HEK293T (cell line): ENCODE measurements around the gene PLPP2.

Experiments
- ARNT ChIP-seq: fragments of 450-650 bp; IDR thresholded peaks from 2 replicates; pipeline ENCODE4 v1.6.1; 2017; ENCODE audit warnings: mild to moderate bottlenecking
- BHLHE40 ChIP-seq: fragments of 450-650 bp; IDR thresholded peaks from 2 replicates; pipeline ENCODE4 v1.6.1; 2016; ENCODE audit warnings: mild to moderate bottlenecking, moderate library complexity, borderline replicate concordance
- CTBP1 ChIP-seq: fragments of 450-650 bp; IDR thresholded peaks from 2 replicates; pipeline ENCODE4 v1.6.1; 2016; ENCODE audit warnings: borderline replicate concordance
- ELF4 ChIP-seq: fragments of 450-650 bp; IDR thresholded peaks from 2 replicates; pipeline ENCODE4 v1.6.1; 2017; ENCODE audit warnings: antibody characterized with exemption
- FOXA1 ChIP-seq: fragments of 450-650 bp; IDR thresholded peaks from 2 replicates; pipeline ENCODE4 v1.6.1; 2016; ENCODE audit warnings: mild to moderate bottlenecking
- FOXK2 ChIP-seq: fragments of 450-650 bp; IDR thresholded peaks from 2 replicates; pipeline ENCODE4 v1.6.1; 2016; ENCODE audit warnings: mild to moderate bottlenecking
- FOXM1 ChIP-seq: fragments of 450-650 bp; IDR thresholded peaks from 2 replicates; pipeline ENCODE4 v1.6.1; 2017; ENCODE audit warnings: mild to moderate bottlenecking, borderline replicate concordance
- HDGF ChIP-seq: fragments of 450-650 bp; IDR thresholded peaks from 2 replicates; pipeline ENCODE4 v1.6.1; 2017; ENCODE audit warnings: antibody characterized with exemption, borderline replicate concordance
- L3MBTL2 ChIP-seq: fragments of 450-650 bp; conservative IDR thresholded peaks from 2 replicates; pipeline ENCODE4 v1.6.1; 2016; ENCODE audit warnings: mild to moderate bottlenecking
- NFRKB ChIP-seq: fragments of 450-650 bp; IDR thresholded peaks from 2 replicates; pipeline ENCODE4 v1.6.1; 2016; ENCODE audit warnings: mild to moderate bottlenecking, moderate library complexity
- PKNOX1 ChIP-seq: fragments of 450-650 bp; IDR thresholded peaks from 2 replicates; pipeline ENCODE4 v1.6.1; 2016
- SP1 ChIP-seq: fragments of 450-650 bp; IDR thresholded peaks from 2 replicates; pipeline ENCODE4 v1.6.1; 2017
- SUZ12 ChIP-seq: fragments of 450-650 bp; IDR thresholded peaks from 2 replicates; pipeline ENCODE4 v1.6.1; 2016; ENCODE audit warnings: mild to moderate bottlenecking
- TARDBP ChIP-seq: fragments of 450-650 bp; IDR thresholded peaks from 2 replicates; pipeline ENCODE4 v1.6.1; 2016

DNA sequence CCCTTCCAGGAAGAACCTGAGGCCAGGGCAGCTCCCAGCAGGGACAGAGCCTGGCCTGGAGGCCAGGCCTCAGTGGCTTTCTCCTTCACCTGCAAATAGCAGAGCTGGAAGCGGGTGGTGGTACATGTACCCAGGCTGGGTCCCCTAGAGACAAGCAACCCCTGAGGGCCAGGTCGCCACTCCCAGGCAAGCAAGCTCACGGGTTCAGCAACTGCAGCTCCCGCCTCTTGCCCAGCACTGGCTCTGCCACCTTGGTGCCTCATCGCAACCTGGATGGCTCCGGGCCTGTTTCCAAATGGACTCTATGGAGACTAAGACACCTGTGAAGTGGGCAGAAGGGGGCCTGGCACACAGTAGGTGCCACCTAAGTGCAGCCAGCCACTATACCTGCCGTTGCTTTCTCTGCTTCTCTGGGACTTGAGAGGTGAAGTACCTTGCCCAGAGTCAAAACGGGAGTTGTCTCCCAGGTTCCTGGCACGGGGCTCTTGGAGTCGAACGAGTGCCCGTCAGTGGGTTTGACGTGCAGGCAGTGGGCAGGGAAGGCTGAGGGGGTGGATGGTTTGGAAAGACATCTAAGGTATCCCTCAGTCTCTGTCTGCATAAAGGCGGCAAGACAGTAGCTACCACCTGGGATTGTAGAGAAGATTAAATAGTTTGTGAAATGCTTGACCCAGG, 2.4 kb upstream of the PLPP2 start:
- no peak for TF ChIP-seq FOXK2
- TF ChIP-seq ARNT, result no peak
- TF ChIP-seq CTBP1, result no peak
- no peak for TF ChIP-seq SP1
- no peak for TF ChIP-seq ELF4
- no peak for TF ChIP-seq BHLHE40
- no peak for TF ChIP-seq PKNOX1
- no peak for TF ChIP-seq FOXA1
- no peak for TF ChIP-seq NFRKB
- no peak for TF ChIP-seq HDGF
- TF ChIP-seq L3MBTL2, result no peak
- TF ChIP-seq FOXM1, result no peak
- no peak for TF ChIP-seq SUZ12
- TF ChIP-seq TARDBP, result no peak
